ENCODE results near the gene CHAF1A.

- no peak for TF ChIP-seq CTCF (conservative IDR thresholded peaks at IDR 0.05; ENCODE audit: low read length)
- no peak for TF ChIP-seq EZH2phosphoT487 (IDR thresholded peaks at IDR 0.05; ENCODE audit: borderline replicate concordance)
These were observed 2.7 kb upstream of the CHAF1A start for GRCh38 chr19:4399812-4400134.
